Measurements from ENCODE around the gene TENM4. TPM values are rescaled to one million over a fixed set of nuclear protein-coding genes. Genes with fewer than 3 reads are reported as not detected.

The TENM4 gene
- total RNA-seq, 1 donor from 2014 or later: under 0.01 TPM

GRCh38 chr11:78720281-78720989, 720.4 kb downstream of the TENM4 start:
- DNase-seq (ENCODE audit: low read depth, low spot score): no peak

GRCh38 chr11:78717041-78717440, 723.8 kb downstream of the TENM4 start:
- no peak for DNase-seq (ENCODE audit: low read depth, low spot score)

GRCh38 chr11:78715639-78716311, 725.1 kb downstream of the TENM4 start:
- no peak for DNase-seq (ENCODE audit: low read depth, low spot score)

GRCh38 chr11:78714539-78714938, 726.3 kb downstream of the TENM4 start:
- no peak for DNase-seq (ENCODE audit: low read depth, low spot score)

GRCh38 chr11:78711735-78712134, 729.1 kb downstream of the TENM4 start:
- no peak for DNase-seq (ENCODE audit: low read depth, low spot score)

GRCh38 chr11:78710417-78710816, 730.4 kb downstream of the TENM4 start:
- no peak for DNase-seq (ENCODE audit: low read depth, low spot score)

- DNase-seq (ENCODE audit: low read depth, low spot score): no peak
Observed at GRCh38 chr11:78708388-78708787, 732.4 kb downstream of the TENM4 start.

GRCh38 chr11:78706551-78706950, 734.3 kb downstream of the TENM4 start:
- DNase-seq (ENCODE audit: low read depth, low spot score): no peak

- DNase-seq (ENCODE audit: low read depth, low spot score): no peak
Observed at GRCh38 chr11:78704811-78705210, 736.0 kb downstream of the TENM4 start.

GRCh38 chr11:78699609-78700135, 741.2 kb downstream of the TENM4 start:
- no peak for DNase-seq (ENCODE audit: low read depth, low spot score)

GRCh38 chr11:78698612-78699011, 742.2 kb downstream of the TENM4 start:
- DNase-seq (ENCODE audit: low read depth, low spot score): no peak

GRCh38 chr11:78696177-78696576, 744.7 kb downstream of the TENM4 start:
- DNase-seq (ENCODE audit: low read depth, low spot score): no peak

GRCh38 chr11:78694152-78694551, 746.7 kb downstream of the TENM4 start:
- no peak for DNase-seq (ENCODE audit: low read depth, low spot score)

- DNase-seq (ENCODE audit: low read depth, low spot score): no peak
Observed at GRCh38 chr11:78691215-78691614, 749.6 kb downstream of the TENM4 start.

GRCh38 chr11:78690352-78690987, 750.4 kb downstream of the TENM4 start:
- no peak for DNase-seq (ENCODE audit: low read depth, low spot score)

GRCh38 chr11:78689585-78690153, 751.2 kb downstream of the TENM4 start:
- DNase-seq (ENCODE audit: low read depth, low spot score): no peak

- DNase-seq (ENCODE audit: low read depth, low spot score): no peak
Observed at GRCh38 chr11:78689101-78689500, 751.7 kb downstream of the TENM4 start.

- DNase-seq (ENCODE audit: low read depth, low spot score): no peak
Observed at GRCh38 chr11:78688460-78688859, 752.4 kb downstream of the TENM4 start.

GRCh38 chr11:78685156-78685555, 755.7 kb downstream of the TENM4 start:
- DNase-seq (ENCODE audit: low read depth, low spot score): no peak

GRCh38 chr11:78684377-78684776, 756.5 kb downstream of the TENM4 start:
- DNase-seq (ENCODE audit: low read depth, low spot score): no peak

GRCh38 chr11:78683774-78684173, 757.1 kb downstream of the TENM4 start:
- DNase-seq (ENCODE audit: low read depth, low spot score): no peak

- no peak for DNase-seq (ENCODE audit: low read depth, low spot score)
Observed at GRCh38 chr11:78676026-78676557, 764.7 kb downstream of the TENM4 start.
